WTC11 (cell line): ENCODE measurements around the gene KLHL30. TPM values are rescaled to one million over a fixed set of nuclear protein-coding genes. Genes with fewer than 3 reads are reported as not detected.

Experiments used
- ATAC-seq: fragments of 200-7000 bp; cut with Tn5 transposase; 2 replicates; pipeline ENCODE4 v1.10.0; 2021; ENCODE audit warnings: mild to moderate bottlenecking, moderate library complexity
- CTCF ChIA-PET: fragments of 300-600 bp; sonication (Branson Sonifier 250); formaldehyde crosslinking; loops from one replicate; lab custom pipeline; 2021; ENCODE audit warnings: antibody characterized with exemption; lab: Charles Lee
- POLR2A ChIA-PET: fragments of 350-600 bp; sonication (Branson Sonifier 250); formaldehyde crosslinking; loops from one replicate; lab custom pipeline; 2021; ENCODE audit warnings: antibody characterized with exemption; lab: Charles Lee
- DNase-seq: peaks from one replicate; pipeline ENCODE4 v3.0.0; 2021; ENCODE audit warnings: low spot score
- H3K27ac Mint-ChIP-seq: 2 replicates; pipeline ENCODE4 v1.8.0; 2021; ENCODE audit warnings: mixed read lengths
- H3K27me3 Mint-ChIP-seq: 2 replicates; pipeline ENCODE4 v1.8.0; 2021; ENCODE audit warnings: low read depth, mild to moderate bottlenecking, moderate library complexity, mixed read lengths
- H3K36me3 Mint-ChIP-seq: 2 replicates; pipeline ENCODE4 v1.8.0; 2021; ENCODE audit warnings: mixed read lengths
- H3K4me1 Mint-ChIP-seq: 2 replicates; pipeline ENCODE4 v1.8.0; 2022; ENCODE audit warnings: mixed read lengths
- H3K4me3 Mint-ChIP-seq: 2 replicates; pipeline ENCODE4 v1.8.0; 2021; ENCODE audit warnings: mild to moderate bottlenecking, moderate library complexity, mixed read lengths
- H3K9me3 Mint-ChIP-seq: 2 replicates; pipeline ENCODE4 v1.8.0; 2021; ENCODE audit warnings: mixed read lengths
- AFF4 ChIP-seq: sonication (generic); formaldehyde crosslinking; IDR thresholded peaks from 2 replicates; pipeline ENCODE4 v1.8.1; 2023; ENCODE audit warnings: mild to moderate bottlenecking, missing genetic modification reagents, borderline replicate concordance
- CREB1 ChIP-seq: sonication (generic); formaldehyde crosslinking; IDR thresholded peaks from 2 replicates; pipeline ENCODE4 v1.8.0; 2023; ENCODE audit warnings: mild to moderate bottlenecking, missing genetic modification reagents
- CREM ChIP-seq: sonication (generic); formaldehyde crosslinking; IDR thresholded peaks from 2 replicates; pipeline ENCODE4 v1.8.1; 2022; ENCODE audit warnings: mild to moderate bottlenecking, missing genetic modification reagents, moderate library complexity
- ELF4 ChIP-seq: sonication (generic); formaldehyde crosslinking; IDR thresholded peaks from 2 replicates; pipeline ENCODE4 v1.8.1; 2022; ENCODE audit warnings: low read depth, mild to moderate bottlenecking, moderate library complexity, missing genetic modification reagents
- FOXJ3 ChIP-seq: sonication (generic); formaldehyde crosslinking; IDR thresholded peaks from 2 replicates; pipeline ENCODE4 v1.9.0; 2021; ENCODE audit warnings: missing genetic modification reagents, mild to moderate bottlenecking, borderline replicate concordance
- FOXP1 ChIP-seq: sonication (generic); formaldehyde crosslinking; IDR thresholded peaks from 2 replicates; pipeline ENCODE4 v1.8.0; 2022; ENCODE audit warnings: missing genetic modification reagents, mild to moderate bottlenecking, moderate library complexity, borderline replicate concordance
- GTF2I ChIP-seq: fragments of 250-450 bp; sonication (Bioruptor Pico); conservative IDR thresholded peaks from 2 replicates; pipeline ENCODE4 v1.4.0; 2021; ENCODE audit warnings: mild to moderate bottlenecking
- IRF2 ChIP-seq: sonication (generic); formaldehyde crosslinking; IDR thresholded peaks from 2 replicates; pipeline ENCODE4 v1.8.0; 2022; ENCODE audit warnings: low read depth, missing genetic modification reagents, borderline replicate concordance
- SMAD3 ChIP-seq: sonication (generic); formaldehyde crosslinking; IDR thresholded peaks from 2 replicates; pipeline ENCODE4 v1.8.0; 2022; ENCODE audit warnings: missing genetic modification reagents, mild to moderate bottlenecking, borderline replicate concordance
- SMAD4 ChIP-seq: sonication (generic); formaldehyde crosslinking; IDR thresholded peaks from 2 replicates; pipeline ENCODE4 v1.8.0; 2022; ENCODE audit warnings: mild to moderate bottlenecking, missing genetic modification reagents
- TCF7 ChIP-seq: sonication (generic); formaldehyde crosslinking; IDR thresholded peaks from 2 replicates; pipeline ENCODE4 v1.8.0; 2022; ENCODE audit warnings: mild to moderate bottlenecking, low read depth, missing genetic modification reagents, moderate library complexity
- ZNF219 ChIP-seq: sonication (generic); formaldehyde crosslinking; IDR thresholded peaks from 2 replicates; pipeline ENCODE4 v1.8.0; 2023; ENCODE audit warnings: missing genetic modification reagents, mild to moderate bottlenecking, borderline replicate concordance
- total RNA-seq: library from RNA; stranded (reverse); gene quantifications from 3 replicates; pipeline ENCODE4 v1.2.3, GENCODE V29; 2021
- TF ChIP-seq, protein P1 (sequence below): sonication (generic); formaldehyde crosslinking; IDR thresholded peaks from 2 replicates; pipeline ENCODE4 v1.8.0; 2023; ENCODE audit warnings: missing genetic modification reagents, mild to moderate bottlenecking, borderline replicate concordance
- TF ChIP-seq, protein P2 (sequence below): sonication (generic); formaldehyde crosslinking; IDR thresholded peaks from 2 replicates; pipeline ENCODE4 v1.8.1; 2022; ENCODE audit warnings: low read depth, mild to moderate bottlenecking, moderate library complexity, missing genetic modification reagents, borderline replicate concordance
- TF ChIP-seq, protein P3 (sequence below): sonication (generic); formaldehyde crosslinking; IDR thresholded peaks from 2 replicates; pipeline ENCODE4 v1.8.0; 2022; ENCODE audit warnings: mild to moderate bottlenecking, missing genetic modification reagents
- TF ChIP-seq, protein P4 (sequence below): sonication (generic); formaldehyde crosslinking; IDR thresholded peaks from 2 replicates; pipeline ENCODE4 v1.8.1; 2023; ENCODE audit warnings: mild to moderate bottlenecking, moderate library complexity, missing genetic modification reagents
- TF ChIP-seq, protein P5 (sequence below): fragments of 200-600 bp; IDR thresholded peaks from 2 replicates; pipeline ENCODE4 v1.8.0; 2022; ENCODE audit warnings: antibody characterized with exemption

Gene KLHL30
- total RNA-seq, 1 experiment from 2014 or later = not detected

DNA sequence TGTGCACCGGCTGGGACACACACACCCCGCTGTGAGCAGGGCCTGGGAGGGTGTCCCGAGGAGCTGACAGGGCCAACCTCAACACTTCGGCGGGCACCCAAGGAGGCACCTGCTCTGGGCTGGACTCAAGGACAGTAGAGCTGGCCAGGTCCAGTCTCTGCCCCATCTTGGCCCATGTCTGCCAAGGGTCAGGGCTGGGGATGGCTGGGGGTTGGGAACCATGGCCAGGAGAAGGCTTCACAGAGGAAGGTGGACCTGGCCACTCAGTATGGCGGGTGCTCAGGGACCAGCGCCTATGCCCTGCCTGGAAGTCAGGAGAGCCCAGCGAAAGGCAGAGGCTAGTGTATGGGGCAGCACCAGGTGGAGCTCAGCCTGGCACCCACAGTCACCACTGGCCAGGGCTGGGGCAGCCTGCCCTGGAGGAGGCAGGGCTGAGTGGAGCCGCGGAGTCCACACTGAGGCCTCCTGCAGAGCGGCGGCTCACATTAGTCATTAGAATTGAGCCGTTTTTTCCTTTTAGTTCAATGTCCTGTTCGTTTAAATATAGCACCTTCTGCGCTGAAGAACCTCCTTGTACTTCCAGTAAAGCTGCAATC is 24.5 kb downstream of the KLHL30 start (continued):
- TF ChIP-seq, protein P1, sequence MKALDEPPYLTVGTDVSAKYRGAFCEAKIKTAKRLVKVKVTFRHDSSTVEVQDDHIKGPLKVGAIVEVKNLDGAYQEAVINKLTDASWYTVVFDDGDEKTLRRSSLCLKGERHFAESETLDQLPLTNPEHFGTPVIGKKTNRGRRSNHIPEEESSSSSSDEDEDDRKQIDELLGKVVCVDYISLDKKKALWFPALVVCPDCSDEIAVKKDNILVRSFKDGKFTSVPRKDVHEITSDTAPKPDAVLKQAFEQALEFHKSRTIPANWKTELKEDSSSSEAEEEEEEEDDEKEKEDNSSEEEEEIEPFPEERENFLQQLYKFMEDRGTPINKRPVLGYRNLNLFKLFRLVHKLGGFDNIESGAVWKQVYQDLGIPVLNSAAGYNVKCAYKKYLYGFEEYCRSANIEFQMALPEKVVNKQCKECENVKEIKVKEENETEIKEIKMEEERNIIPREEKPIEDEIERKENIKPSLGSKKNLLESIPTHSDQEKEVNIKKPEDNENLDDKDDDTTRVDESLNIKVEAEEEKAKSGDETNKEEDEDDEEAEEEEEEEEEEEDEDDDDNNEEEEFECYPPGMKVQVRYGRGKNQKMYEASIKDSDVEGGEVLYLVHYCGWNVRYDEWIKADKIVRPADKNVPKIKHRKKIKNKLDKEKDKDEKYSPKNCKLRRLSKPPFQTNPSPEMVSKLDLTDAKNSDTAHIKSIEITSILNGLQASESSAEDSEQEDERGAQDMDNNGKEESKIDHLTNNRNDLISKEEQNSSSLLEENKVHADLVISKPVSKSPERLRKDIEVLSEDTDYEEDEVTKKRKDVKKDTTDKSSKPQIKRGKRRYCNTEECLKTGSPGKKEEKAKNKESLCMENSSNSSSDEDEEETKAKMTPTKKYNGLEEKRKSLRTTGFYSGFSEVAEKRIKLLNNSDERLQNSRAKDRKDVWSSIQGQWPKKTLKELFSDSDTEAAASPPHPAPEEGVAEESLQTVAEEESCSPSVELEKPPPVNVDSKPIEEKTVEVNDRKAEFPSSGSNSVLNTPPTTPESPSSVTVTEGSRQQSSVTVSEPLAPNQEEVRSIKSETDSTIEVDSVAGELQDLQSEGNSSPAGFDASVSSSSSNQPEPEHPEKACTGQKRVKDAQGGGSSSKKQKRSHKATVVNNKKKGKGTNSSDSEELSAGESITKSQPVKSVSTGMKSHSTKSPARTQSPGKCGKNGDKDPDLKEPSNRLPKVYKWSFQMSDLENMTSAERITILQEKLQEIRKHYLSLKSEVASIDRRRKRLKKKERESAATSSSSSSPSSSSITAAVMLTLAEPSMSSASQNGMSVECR (CRISPR knock-in tag) = no peak

DNA sequence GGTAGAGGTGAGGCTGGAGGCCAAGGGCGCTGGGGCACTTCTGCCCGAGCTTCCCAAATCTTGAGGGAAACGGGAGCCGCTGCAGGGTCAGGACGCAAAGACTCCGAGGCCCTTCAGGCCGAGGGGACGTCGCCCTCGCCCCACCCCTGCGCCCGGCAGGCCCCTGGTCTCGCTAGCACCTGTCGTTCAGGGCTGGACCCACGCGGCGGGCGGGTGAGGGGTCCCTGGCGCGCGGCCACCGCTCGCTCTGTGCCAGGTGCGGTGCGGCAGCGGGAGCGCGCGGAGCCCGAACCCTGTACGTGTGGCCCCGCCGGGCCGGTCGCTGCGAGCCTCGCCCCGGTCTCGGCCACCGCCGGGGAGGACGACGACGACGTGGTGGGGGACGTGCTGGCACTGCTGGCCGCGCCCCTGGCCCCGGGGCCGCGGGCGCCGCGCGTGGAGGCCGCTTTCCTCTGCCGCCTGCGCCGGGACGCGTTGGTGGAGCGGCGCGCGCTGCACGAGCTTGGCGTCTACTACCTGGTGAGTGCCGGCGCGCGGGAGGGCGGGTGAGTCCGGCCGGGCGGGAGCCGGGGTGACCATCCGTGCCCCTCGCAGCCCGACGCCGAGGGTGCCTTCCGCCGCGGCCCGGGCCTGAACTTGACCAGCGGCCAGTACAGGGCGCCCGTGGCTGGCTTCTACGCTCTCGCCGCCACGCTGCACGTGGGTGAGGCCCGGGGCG is 25.2 kb downstream of the KLHL30 start:
- ATAC-seq = no peak
- H3K27me3 Mint-ChIP-seq = peaks cover 52% of the 10 kb centered on the region
- DNase-seq = no peak
- H3K9me3 Mint-ChIP-seq = no peaks in the 10 kb centered on the region
- TF ChIP-seq, protein P2, sequence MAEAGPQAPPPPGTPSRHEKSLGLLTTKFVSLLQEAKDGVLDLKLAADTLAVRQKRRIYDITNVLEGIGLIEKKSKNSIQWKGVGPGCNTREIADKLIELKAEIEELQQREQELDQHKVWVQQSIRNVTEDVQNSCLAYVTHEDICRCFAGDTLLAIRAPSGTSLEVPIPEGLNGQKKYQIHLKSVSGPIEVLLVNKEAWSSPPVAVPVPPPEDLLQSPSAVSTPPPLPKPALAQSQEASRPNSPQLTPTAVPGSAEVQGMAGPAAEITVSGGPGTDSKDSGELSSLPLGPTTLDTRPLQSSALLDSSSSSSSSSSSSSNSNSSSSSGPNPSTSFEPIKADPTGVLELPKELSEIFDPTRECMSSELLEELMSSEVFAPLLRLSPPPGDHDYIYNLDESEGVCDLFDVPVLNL (CRISPR knock-in tag) = 0 out of 2 replicates have a peak, but pooled peaks have one; percentile 71
- TF ChIP-seq FOXP1 (CRISPR knock-in tag) = peak; percentile 65; the same call in 1 of the 2 replicates
- peak; percentile 88; the same call in 1 of the 2 replicates for TF ChIP-seq TCF7 (CRISPR knock-in tag)
- TF ChIP-seq SMAD4 (CRISPR knock-in tag) = no peak
- peaks cover 3% of the 10 kb centered on the region; the same call in 1 of the 2 replicates for H3K36me3 Mint-ChIP-seq
- ChIA-PET CTCF (interaction anchor here (0.7 to 3.0 kb wide), 4 partner anchors 11 to 240 kb away, joined by 3 to 19 read pairs (median 7); no protein-coding TSS in a partner anchor), POLR2A (no interaction called here)
- H3K4me3 Mint-ChIP-seq = peak overlapping the region; percentile 33
- peaks cover 6% of the 10 kb centered on the region for H3K4me1 Mint-ChIP-seq
- no peak overlapping the region for H3K27ac Mint-ChIP-seq

DNA sequence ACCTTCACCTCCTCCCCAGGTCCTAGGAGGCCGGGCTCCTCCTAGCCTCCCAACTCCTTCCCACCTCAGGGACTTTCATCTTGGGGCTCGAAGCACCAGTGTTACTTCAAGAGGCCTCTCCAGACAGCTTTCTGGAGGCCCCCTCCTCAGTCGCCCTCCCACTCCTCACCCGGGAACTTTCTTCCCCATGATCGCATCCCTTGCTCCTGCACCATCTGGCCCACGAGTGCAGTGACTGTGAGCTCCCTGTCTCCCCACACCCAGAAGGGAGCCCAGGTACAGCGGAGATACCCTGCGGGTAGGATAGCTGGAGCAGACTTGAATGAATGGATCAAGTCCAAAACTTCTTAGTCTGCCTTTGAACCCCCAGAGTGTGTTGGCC is 26.4 kb downstream of the KLHL30 start:
- no peak for DNase-seq
- ATAC-seq = no peak
- Mint-ChIP-seq H3K36me3 (peaks cover 6% of the 10 kb centered on the region; the same call in 1 of the 2 replicates), H3K9me3 (no peaks in the 10 kb centered on the region), H3K4me3 (peak overlapping the region; percentile 55), H3K27ac (no peak overlapping the region), H3K27me3 (peaks cover 44% of the 10 kb centered on the region), H3K4me1 (no peaks in the 10 kb centered on the region)
- ChIA-PET POLR2A (no interaction called here), CTCF (interaction anchor here (0.6 to 3.0 kb wide), 4 partner anchors 9 to 99 kb away, joined by 3 to 19 read pairs (median 4); partner anchors contain the start of gene KLHL30)
- TF ChIP-seq GTF2I = no peak
- TF ChIP-seq, protein P3, sequence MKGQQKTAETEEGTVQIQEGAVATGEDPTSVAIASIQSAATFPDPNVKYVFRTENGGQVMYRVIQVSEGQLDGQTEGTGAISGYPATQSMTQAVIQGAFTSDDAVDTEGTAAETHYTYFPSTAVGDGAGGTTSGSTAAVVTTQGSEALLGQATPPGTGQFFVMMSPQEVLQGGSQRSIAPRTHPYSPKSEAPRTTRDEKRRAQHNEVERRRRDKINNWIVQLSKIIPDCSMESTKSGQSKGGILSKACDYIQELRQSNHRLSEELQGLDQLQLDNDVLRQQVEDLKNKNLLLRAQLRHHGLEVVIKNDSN (CRISPR knock-in tag) = no peak
- TF ChIP-seq SMAD3 = no peak
- TF ChIP-seq IRF2 (CRISPR knock-in tag) = no peak
- TF ChIP-seq ZNF219 (CRISPR knock-in tag) = no peak
- TF ChIP-seq ELF4 (CRISPR knock-in tag) = no peak
- TF ChIP-seq, protein P4, sequence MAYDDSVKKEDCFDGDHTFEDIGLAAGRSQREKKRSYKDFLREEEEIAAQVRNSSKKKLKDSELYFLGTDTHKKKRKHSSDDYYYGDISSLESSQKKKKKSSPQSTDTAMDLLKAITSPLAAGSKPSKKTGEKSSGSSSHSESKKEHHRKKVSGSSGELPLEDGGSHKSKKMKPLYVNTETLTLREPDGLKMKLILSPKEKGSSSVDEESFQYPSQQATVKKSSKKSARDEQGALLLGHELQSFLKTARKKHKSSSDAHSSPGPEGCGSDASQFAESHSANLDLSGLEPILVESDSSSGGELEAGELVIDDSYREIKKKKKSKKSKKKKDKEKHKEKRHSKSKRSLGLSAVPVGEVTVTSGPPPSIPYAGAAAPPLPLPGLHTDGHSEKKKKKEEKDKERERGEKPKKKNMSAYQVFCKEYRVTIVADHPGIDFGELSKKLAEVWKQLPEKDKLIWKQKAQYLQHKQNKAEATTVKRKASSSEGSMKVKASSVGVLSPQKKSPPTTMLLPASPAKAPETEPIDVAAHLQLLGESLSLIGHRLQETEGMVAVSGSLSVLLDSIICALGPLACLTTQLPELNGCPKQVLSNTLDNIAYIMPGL (CRISPR knock-in tag) = no peak
- no peak for TF ChIP-seq AFF4 (CRISPR knock-in tag)
- TF ChIP-seq CREB1 (CRISPR knock-in tag) = no peak
- no peak for TF ChIP-seq FOXJ3 (CRISPR knock-in tag)
- no peak for TF ChIP-seq CREM
- TF ChIP-seq, protein P5, sequence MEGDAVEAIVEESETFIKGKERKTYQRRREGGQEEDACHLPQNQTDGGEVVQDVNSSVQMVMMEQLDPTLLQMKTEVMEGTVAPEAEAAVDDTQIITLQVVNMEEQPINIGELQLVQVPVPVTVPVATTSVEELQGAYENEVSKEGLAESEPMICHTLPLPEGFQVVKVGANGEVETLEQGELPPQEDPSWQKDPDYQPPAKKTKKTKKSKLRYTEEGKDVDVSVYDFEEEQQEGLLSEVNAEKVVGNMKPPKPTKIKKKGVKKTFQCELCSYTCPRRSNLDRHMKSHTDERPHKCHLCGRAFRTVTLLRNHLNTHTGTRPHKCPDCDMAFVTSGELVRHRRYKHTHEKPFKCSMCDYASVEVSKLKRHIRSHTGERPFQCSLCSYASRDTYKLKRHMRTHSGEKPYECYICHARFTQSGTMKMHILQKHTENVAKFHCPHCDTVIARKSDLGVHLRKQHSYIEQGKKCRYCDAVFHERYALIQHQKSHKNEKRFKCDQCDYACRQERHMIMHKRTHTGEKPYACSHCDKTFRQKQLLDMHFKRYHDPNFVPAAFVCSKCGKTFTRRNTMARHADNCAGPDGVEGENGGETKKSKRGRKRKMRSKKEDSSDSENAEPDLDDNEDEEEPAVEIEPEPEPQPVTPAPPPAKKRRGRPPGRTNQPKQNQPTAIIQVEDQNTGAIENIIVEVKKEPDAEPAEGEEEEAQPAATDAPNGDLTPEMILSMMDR = no peak
